ENCODE measurements around the gene RXFP4.
A peak's percentile ranks its signal among the peaks of the same experiment; 100 is the strongest.
"Not testable (repeated sequence)": the region's sequence is repeated elsewhere in the genome, so short reads cannot be mapped to it uniquely, and the experiment has no call there.

The RXFP4 gene

DNA sequence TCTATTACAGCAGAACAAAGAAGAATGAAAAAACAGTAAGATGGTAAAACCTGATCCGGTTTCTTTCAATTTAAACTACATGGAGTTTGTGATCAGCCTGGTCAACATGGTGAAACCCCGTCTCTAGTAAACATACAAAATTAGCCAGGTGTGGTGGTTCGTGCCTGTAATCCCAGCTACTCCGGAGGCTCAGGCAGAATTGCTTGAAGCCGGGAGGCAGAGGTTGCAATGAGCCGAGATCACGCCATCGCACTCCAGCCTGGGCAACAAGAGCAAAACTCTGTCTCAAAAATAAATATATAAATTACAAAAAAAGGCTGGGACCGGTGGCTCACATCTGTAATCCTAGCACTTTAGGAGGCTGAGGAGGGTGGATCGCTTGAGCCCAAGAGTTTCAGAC is 10.7 kb upstream of the RXFP4 start:
- DNase-seq (ENCODE audit: low spot score) = not testable (repeated sequence)

DNA sequence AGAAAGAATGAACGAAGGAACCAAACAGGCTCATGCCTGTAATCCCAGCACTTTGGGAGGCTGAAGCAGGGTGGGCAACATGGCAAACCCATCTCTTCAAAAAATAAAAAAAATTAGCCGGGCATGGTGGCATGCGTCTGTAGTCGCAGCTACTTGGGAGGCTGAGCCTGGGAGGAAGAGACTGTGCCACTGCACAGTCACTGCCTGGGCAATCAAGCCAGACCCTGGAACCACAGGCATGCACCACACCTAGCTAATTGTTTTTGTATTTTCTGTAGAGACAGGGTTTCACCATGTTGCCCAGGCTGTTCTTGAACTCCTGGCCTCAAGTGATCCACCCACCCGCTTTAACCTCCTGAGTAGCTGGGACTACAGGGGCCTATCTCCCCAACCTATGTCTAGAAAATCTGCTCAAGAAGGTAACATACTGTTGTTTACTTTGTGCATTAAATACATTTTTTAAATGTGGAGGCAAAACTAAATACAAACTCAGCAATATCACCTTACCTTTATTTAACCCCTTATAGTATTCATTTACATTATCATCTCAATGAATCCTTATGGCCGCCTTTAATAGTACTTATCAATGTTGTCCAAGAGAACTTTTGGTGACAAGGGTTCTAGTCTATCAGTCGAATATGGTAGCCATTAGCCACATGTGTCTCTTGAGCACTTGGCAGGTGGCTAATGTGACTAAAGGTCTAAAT is 10.0 kb upstream of the RXFP4 start:
- no peak for DNase-seq (ENCODE audit: low spot score)

DNA sequence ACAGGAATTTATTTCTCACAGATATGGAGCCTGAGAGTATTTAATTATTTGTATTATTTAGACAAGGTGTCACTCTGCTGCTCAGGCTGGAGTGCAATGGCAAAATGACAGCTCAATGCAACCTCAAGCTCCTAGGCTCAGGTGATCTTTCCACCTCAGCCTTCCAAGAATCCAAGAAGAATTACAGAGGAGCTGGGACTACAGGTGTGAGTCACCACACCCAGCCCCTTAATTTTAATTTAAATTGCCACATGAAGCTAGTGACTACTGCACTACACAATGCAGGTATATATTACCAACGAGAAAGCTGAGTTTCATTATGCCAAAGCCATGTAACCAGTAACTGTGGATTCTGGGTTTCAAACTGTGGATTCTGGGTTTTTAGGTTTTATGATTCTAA is 9.4 kb upstream of the RXFP4 start:
- DNase-seq (ENCODE audit: low spot score) = no peak

DNA sequence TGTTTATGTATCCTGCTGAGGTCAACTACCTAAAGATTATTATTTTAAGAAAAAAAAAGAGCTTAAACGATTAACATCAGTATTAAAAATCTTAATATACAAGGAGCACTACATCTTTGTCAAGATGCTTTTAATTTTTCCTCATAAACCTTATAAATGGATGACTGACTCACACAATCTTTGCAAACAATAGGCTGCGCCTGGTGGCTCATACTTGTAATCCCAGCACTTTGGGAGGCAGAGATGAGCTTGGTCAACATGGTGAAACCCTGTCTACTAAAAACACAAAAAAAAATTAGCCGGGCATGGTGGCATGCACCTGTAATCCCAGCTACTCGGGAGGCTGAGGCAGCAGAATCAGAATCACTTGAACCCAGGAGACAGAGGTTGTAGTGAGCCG is 9.0 kb upstream of the RXFP4 start:
- DNase-seq (ENCODE audit: low spot score) = no peak

DNA sequence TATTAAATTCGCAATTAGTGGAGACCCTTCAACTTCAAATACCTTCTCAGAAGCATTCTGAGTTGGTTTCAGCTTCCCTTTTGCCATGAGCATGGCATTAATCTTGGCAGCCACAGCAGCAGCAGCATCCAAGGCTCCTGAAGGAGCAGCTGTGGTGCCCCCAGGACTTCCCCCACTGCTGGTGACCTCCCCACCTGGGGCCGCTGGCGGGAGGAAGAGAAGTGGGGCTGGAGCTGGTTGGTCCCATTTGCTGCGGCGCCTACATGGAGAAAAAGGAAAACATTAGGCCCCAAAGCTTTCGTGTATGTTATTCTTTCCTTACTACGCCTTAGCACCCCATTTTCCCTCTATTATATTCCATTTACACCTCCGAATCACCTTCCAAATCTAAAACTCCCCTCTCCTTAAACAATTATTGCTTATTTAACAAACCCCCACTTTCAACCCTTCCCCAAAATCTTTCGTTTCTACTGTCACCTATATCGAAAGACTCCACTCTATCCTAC is 7.8 kb upstream of the RXFP4 start:
- no peak for DNase-seq (ENCODE audit: low spot score)

DNA sequence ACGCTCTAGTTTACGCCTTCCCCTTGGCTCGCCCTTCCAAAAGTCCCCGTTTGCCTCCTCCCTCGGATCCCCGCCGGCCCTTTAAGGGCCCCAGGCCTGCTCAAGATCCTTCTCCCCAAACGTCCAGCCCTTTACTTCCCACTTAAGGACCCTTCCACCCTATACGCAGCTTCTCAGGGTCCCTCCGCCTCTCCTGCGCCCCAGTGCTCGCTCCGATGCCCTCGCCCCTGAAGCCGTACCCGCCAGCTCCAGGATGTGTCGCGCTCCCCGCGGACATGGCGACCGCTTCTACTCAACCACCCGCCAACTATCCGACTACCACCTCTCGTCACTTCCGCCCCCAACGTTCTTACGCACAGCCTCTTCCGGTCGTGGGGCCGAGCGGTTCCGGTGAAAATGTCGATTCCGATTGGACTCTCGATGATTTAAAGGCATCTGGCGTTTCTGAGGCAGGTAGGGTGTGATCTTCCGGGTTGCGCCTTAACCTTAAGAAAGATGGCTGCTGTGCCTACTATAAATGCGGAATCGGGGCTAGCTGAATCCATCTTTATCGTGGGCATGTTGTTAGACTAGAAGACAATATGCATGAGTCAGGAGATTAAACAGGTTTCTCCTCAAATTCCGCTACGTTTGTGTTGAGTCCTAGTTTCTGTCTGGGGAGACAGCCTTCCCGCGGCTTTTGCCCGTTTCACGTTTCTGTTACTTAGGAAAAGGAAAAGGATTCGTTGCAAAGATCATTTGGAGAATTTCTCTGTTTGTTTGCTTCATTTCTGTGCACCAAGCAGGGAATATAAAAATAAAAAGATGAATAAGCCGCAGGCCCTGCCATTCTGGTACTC is 7.1 kb upstream of the RXFP4 start, which contains the start of gene KHDC4:
KHDC4 (minus strand) TSS at position 317 of the 839 bp plus-strand sequence; CDS start at position 277, 40 bp downstream.
- peak; percentile 94 for DNase-seq (ENCODE audit: low spot score)

DNA sequence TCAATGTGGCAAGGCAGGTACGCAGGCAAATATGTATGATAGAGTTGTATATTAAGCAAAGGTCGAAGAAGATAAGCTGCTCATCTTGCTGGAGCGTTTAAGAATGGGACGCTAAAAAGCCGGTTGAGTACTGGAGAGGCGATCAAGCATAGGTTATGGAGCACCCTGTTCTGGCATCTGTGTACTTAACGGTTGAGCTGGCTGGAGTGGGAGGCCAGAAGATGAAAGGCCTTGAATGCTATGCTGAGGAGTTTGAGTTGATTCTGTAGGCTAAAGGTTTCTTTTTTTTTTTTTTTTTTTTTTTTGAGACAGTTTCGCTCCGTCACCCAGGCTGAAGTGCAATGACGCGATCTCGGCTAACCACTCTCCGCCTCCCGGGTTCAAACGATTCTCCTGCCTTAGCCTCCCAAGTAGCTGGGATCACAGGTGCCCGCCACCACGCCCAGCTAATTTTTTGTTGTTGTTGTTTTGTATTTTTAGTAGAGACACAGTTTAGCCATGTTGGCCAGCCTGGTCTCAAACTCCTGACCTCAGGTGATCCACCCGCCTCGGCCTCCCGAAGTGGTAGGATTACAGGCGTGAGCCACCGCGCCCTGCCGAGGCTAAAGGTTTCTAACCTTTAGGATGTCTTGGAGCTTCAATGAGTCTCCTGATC is 6.4 kb upstream of the RXFP4 start:
- DNase-seq (ENCODE audit: low spot score) = no peak

DNA sequence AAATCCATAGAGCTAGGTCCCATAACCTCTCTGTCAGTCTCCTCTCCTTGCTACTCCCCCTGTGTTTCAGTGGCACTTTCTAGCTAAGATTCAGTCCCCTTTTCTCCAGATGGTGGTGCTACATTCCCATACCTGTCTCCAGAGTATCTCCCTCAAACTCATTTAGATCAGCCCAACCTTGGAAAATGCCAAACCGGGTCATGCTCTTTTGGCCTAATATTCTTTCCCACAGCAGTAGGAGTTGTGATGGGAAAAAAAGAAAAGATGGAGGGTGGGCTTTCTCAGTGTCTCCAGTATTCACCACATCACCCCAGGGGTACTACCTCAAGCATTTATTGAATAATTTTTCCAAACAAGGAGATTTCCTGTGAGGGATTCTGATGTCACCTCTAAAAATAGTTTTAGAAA is 3.2 kb upstream of the RXFP4 start:
- DNase-seq (ENCODE audit: low spot score) = peak; percentile 69

DNA sequence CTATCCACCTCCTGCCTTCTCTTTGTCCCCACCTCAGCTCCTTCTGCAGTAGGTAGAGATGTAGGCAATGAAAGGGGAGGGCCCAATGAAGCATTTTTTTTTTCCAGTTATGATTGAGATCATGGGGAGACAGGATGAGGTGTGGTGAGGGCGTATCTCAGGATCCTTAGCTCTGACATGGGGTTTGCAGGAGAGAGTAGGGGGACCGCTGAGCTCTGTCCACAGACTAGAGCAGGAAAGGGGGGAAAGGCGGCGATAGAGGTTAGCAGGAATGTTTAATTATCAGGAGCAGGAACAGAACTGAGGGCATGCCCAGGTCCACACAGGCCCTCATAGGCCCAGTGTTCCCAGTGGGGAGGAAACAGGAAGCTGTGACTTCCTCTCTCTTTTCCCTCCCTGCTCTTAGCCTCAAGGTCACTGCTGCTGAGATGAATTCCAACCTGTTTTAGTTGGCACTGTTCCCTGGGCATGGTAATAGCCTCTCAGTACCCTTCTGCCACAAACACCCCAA is 901 bp upstream of the RXFP4 start:
- DNase-seq (ENCODE audit: low spot score) = peak; percentile 58

DNA sequence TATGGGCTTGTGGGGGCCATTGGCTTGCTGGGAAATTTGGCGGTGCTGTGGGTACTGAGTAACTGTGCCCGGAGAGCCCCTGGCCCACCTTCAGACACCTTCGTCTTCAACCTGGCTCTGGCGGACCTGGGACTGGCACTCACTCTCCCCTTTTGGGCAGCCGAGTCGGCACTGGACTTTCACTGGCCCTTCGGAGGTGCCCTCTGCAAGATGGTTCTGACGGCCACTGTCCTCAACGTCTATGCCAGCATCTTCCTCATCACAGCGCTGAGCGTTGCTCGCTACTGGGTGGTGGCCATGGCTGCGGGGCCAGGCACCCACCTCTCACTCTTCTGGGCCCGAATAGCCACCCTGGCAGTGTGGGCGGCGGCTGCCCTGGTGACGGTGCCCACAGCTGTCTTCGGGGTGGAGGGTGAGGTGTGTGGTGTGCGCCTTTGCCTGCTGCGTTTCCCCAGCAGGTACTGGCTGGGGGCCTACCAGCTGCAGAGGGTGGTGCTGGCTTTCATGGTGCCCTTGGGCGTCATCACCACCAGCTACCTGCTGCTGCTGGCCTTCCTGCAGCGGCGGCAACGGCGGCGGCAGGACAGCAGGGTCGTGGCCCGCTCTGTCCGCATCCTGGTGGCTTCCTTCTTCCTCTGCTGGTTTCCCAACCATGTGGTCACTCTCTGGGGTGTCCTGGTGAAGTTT is 550 bp downstream of the RXFP4 start:
- DNase-seq (ENCODE audit: low spot score) = no peak

DNA sequence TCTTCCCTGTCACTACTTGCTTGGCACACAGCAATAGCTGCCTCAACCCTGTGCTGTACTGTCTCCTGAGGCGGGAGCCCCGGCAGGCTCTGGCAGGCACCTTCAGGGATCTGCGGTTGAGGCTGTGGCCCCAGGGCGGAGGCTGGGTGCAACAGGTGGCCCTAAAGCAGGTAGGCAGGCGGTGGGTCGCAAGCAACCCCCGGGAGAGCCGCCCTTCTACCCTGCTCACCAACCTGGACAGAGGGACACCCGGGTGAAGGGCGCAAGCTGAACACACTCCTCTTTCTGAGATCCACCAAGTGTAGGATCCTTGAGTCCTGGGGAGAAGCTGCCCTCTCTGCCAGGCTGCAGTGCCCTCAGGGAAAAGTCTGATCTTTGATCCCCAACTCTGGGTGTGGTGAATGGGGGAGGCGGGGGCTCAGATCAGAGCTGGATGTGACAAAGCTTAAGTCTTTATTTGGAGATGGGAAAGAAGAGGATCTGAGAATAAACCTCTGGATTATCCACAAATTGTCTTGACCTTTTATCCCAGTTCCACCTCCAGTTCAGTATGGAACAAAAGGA is 1.2 kb downstream of the RXFP4 start:
- DNase-seq (ENCODE audit: low spot score) = no peak

DNA sequence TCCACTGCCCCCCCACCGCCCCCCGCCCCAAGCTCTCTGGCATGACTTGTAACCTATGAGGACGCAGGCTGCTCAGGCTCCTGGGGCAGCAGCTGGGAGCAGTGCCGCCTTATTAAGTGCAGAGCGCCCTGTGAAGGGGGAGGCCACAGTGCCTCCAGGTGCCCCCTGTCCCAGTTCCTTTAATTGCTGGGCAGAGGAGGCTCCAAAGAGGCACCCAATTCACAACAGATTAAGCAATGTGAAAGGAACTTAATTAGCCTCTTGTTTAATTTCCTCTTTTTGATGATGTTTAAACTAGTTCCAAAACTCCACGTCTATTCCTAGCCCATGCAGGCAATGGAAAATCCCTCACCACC is 3.0 kb downstream of the RXFP4 start:
- no peak for DNase-seq (ENCODE audit: low spot score)

DNA sequence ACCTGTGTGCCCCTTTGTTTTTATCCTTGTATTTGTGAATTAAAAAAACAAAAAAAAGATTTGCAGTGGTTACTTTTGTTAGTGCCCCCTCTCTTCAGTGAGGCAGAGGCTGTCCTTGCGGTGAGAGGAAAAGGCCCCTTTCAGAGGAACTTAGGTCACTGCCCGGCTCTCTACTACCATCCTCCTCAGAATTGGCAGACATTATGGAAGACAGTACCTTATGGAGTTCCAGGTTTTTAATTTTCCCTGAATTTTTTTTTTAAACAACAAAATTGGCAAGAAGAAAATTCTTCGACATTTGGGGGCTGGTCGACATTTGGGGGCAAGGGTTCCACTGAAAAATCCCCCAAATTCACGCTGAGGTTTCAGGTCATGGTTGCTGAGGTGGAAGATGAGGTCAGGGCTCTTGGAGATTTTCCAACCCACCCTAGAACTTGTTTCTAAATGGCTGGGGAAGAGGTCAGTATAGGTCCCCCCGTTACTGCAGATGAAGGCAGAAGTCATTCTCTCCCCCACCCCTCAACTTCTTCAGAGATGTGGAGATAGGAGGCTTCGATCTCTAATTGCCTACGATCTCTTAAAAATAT is 5.3 kb downstream of the RXFP4 start:
- DNase-seq (ENCODE audit: low spot score) = no peak

DNA sequence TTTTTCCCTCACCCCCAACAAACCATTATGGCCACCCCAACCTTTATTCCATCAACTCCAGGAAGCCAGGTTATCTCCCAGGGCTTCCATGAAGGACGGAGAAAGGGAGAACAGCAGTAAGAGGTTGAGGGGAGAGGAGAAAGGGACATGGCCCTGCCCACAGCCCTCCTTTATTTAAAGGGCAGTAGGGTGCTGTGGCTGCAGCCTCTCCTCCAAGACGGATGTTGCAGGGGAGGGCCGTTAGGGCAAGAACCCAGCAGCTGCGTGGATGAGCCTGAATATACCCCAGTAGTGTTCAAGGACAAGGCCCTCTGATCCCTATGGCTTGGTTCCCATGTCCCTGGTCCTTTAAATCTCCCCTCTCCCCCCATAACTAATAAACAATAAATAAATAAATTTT is 5.9 kb downstream of the RXFP4 start:
- no peak for DNase-seq (ENCODE audit: low spot score)

DNA sequence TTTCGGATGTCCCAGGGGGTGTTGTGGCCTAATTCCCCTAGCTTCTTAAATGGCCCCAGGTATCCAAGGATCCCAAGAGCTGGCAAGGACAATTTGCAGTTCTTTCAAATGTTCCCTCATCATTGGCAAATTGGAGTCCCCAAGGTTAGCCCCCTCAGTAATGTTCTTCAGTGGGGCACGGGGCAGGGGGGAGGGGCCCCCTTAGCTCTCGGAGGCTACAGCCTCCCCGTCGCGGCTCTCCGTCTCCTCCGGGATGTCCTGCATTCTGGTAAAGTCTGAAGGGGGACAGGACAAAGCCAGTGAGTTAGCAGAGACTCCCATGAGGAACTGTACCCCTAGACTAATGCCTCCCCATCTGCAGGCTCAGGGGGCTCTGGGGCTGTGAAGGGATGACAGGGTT is 6.3 kb downstream of the RXFP4 start:
- no peak for DNase-seq (ENCODE audit: low spot score)

DNA sequence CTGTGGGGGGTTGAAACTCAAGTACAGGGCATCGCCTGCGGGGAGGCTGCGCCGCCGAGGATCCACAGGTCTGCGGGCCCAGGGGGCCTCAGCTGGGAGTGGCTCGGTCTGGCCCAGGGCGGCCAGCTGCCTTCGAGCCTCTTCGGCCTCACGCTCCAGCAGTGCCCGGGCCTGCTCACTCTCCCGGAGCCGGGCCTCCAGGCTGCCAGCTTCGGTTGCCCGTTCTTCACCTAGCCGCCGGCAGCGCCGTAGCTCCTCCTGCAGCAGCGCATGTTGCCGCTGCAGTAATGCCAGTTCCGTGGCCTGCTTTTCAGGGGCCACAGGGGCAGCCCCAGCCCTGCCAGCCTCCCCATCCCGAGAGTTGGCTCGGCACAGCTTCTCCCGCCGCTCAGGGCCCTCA is 9.4 kb downstream of the RXFP4 start:
- DNase-seq (ENCODE audit: low spot score) = no peak

DNA sequence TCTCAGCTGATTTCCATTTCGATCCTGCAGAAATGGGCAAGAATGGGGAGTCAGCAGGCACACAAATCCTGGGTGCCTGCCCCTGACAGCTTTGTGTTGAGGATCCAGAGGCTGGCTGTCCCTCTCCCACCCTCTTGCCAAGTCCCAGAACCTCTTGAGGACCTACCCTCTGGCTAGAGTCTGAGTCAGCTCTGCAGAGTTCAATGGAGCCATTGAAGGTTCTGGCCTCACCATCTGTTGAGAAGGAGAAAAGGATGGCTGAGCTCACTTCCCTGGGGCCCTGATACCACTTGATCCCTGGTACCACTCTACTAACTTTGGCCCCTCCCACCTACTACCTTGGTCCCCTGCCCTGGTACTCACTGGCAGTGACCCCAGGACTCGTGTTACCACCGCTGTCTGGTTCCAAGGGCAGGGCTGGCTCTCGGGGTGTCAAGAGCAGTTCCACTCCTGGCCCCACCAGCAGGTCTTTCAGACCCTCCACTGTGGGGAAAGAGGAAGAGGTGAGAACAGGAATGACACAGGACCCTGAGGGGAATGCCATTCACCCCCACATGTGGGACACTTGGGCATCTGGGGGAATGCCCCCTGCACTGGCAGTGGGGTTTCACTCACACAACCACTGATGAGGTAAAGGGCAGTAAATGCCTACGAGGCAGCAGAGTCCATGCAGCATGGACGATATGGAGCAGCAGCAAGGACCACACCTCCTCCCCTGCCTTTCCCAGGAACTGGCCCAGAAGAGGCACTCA is 10.5 kb downstream of the RXFP4 start:
- no peak for DNase-seq (ENCODE audit: low spot score)

DNA sequence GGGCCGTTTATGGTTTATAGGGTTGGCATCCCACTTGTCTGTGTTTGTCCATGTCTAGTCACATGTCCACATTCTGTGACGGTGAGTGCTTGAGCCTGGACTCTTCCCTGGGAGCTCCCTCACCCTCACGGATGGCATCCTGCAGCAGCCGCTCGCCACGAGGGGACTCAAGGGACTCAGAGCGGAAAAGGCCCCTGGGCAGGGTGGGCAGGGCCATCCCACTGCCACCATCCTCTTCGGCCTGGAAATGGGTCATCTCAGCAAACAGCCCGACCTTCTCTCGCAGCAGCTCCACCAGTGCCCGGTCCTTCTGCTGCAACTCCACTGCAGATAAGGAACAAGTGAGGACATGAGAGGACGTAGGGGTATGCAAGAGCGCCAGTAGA is 11.1 kb downstream of the RXFP4 start:
- DNase-seq (ENCODE audit: low spot score) = no peak

DNA sequence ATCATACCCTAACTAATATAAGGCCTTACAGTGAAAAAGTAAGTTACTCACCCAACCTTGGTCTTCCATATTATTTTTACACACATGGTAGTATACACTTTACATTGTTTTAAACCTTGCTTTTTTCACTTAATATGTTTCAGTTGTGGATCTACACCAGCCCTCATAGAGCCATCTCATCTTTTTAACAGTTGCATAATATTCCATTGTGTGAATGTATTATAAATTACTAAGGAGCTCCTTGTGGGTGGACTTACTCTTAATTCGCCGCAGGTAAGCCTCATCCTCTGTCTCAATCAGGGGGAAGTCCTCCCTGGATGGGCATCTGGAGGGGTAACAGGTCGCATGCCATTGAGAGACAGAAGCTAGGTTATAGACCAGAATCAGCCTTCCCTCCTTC is 13.2 kb downstream of the RXFP4 start:
- DNase-seq (ENCODE audit: low spot score) = no peak

DNA sequence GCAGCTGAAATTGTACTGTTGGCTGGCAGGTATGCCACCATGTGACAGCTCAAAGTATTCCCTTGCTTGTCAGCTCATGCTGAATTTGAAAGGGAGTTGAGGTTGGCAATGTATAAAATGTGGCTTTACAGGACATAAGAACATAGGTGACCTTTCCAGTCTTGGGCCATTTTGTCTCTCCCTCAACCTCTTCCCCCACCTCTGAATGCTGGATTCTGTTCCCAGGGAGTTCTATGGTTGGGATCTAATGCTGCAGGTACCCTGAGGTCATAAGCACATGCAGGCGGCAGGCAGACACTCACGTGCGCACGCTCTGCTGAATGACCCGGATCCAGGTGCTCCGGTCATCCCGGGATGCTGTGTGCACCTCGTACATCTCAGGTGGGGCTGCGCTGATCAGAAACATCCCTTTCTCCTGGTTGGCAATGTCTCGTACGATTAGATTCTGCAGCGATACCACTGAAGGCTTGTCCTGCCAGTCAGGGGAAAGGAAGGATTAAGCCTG is 16.0 kb downstream of the RXFP4 start:
- DNase-seq (ENCODE audit: low spot score) = no peak
